Osteocyte (in vitro differentiated cells): ENCODE measurements around the gene TUT1. TPM values are rescaled to one million over a fixed set of nuclear protein-coding genes. Genes with fewer than 3 reads are reported as not detected.

ENCODE experiments used
- DNase-seq: peaks from one replicate; pipeline ENCODE4 v3.0.0; 2021; ENCODE audit warnings: mixed read lengths; ENCODE audit not compliant: unreplicated experiment; ENCODE audit errors: extremely low spot score
- H3K27ac Mint-ChIP-seq: one replicate; pipeline ENCODE4 v1.8.0; 2021; ENCODE audit warnings: mild to moderate bottlenecking, mixed read lengths; ENCODE audit not compliant: unreplicated experiment
- H3K27me3 Mint-ChIP-seq: one replicate; pipeline ENCODE4 v1.8.0; 2021; ENCODE audit warnings: mixed read lengths; ENCODE audit not compliant: unreplicated experiment
- H3K36me3 Mint-ChIP-seq: one replicate; pipeline ENCODE4 v1.8.0; 2021; ENCODE audit warnings: mixed read lengths; ENCODE audit not compliant: unreplicated experiment
- H3K4me1 Mint-ChIP-seq: one replicate; pipeline ENCODE4 v1.8.0; 2021; ENCODE audit warnings: mixed read lengths; ENCODE audit not compliant: unreplicated experiment
- H3K4me3 Mint-ChIP-seq: one replicate; pipeline ENCODE4 v1.8.0; 2021; ENCODE audit warnings: mild to moderate bottlenecking, moderate library complexity, mixed read lengths; ENCODE audit not compliant: unreplicated experiment
- H3K9me3 Mint-ChIP-seq: one replicate; pipeline ENCODE4 v1.8.0; 2021; ENCODE audit warnings: mixed read lengths; ENCODE audit not compliant: unreplicated experiment
- total RNA-seq: library from RNA; stranded (reverse); gene quantifications from 2 replicates; pipeline ENCODE4 v1.2.1, GENCODE V29; 2021
- TF ChIP-seq, protein P1 (sequence below): fragments of 200-600 bp; sonication (generic); IDR thresholded peaks from 2 replicates; pipeline ENCODE4 v1.5.0; 2021; ENCODE audit warnings: antibody characterized with exemption, mild to moderate bottlenecking, moderate library complexity

Gene TUT1
- total RNA-seq, 1 donor from 2014 or later, result 12.7 TPM

DNA sequence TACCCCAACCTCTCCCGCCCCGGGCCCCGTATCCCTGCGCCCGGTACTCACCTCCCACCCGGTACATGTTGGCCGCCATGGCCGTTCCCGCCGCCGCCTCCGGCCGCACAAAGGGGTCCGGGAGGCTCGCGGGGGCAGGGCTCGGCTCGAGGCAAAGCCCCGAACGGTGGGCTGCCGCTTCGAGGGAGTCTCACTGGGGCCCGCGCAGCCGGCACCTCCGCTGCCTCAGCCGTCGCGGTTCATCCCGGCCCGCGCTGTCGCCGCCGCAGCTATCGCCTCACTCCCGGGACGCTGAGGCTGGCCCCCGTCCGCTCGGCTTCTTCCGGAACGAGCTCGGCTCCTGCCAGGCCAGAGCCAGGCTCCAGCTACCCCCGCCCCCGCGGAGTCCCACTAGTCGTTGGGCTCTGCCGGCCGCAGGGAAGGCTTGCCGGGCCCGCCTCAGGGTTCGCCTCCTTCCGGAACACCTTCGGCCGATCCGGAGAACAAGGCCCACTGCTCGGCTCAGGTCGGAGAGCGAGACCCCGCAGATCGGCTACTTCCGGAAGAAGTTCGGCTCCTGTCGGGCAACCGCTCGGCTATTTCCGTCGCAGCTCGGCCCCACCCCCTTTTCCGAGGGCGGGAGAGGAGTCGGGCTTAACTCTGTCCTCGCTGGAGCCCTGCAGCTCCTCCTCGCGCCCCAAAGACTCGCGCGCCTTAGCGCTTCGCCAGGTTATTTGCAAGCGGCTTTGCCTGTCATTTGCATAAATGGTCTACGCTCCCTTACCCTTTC lies 10.2 kb upstream of the TUT1 start, which contains the start of gene MTA2:
MTA2 (minus strand) TSS at position 494 of the 769 bp plus-strand sequence; CDS start at position 79, 415 bp downstream.
- Mint-ChIP-seq H3K4me3 (peak within 1 kb of the TSS; percentile 84), H3K27ac (peak within 1 kb of the TSS; percentile 96), H3K4me1 (peaks cover 32% of the 10 kb centered on the region), H3K9me3 (no peaks in the 10 kb centered on the region), H3K27me3 (no peaks in the 10 kb centered on the region), H3K36me3 (peaks cover 34% of the 10 kb centered on the region)
- TF ChIP-seq, protein P1, sequence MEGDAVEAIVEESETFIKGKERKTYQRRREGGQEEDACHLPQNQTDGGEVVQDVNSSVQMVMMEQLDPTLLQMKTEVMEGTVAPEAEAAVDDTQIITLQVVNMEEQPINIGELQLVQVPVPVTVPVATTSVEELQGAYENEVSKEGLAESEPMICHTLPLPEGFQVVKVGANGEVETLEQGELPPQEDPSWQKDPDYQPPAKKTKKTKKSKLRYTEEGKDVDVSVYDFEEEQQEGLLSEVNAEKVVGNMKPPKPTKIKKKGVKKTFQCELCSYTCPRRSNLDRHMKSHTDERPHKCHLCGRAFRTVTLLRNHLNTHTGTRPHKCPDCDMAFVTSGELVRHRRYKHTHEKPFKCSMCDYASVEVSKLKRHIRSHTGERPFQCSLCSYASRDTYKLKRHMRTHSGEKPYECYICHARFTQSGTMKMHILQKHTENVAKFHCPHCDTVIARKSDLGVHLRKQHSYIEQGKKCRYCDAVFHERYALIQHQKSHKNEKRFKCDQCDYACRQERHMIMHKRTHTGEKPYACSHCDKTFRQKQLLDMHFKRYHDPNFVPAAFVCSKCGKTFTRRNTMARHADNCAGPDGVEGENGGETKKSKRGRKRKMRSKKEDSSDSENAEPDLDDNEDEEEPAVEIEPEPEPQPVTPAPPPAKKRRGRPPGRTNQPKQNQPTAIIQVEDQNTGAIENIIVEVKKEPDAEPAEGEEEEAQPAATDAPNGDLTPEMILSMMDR, result no peak
- peak; percentile 100 for DNase-seq

- no peaks in the 10 kb centered on the region for H3K9me3 Mint-ChIP-seq
- peaks cover 36% of the 10 kb centered on the region for H3K36me3 Mint-ChIP-seq
- TF ChIP-seq, protein P1, result no peak
- H3K4me3 Mint-ChIP-seq, result peak overlapping the region; percentile 84
- peaks cover 32% of the 10 kb centered on the region for H3K4me1 Mint-ChIP-seq
- H3K27me3 Mint-ChIP-seq, result no peaks in the 10 kb centered on the region
- H3K27ac Mint-ChIP-seq, result peak overlapping the region; percentile 96
- DNase-seq, result no peak
These were observed 9.7 kb upstream of the TUT1 start for GRCh38 chr11:62601122-62601371.

- Mint-ChIP-seq H3K36me3 (peaks cover 38% of the 10 kb centered on the region), H3K27ac (peak overlapping the region; percentile 96), H3K4me3 (peak overlapping the region; percentile 84), H3K27me3 (no peaks in the 10 kb centered on the region), H3K9me3 (no peaks in the 10 kb centered on the region), H3K4me1 (peaks cover 32% of the 10 kb centered on the region)
- TF ChIP-seq, protein P1, result no peak
- no peak for DNase-seq
These were observed 9.2 kb upstream of the TUT1 start for GRCh38 chr11:62600367-62601121.

GRCh38 chr11:62599901-62600300 lies 8.6 kb upstream of the TUT1 start:
- H3K9me3 Mint-ChIP-seq, result no peaks in the 10 kb centered on the region
- H3K36me3 Mint-ChIP-seq, result peaks cover 40% of the 10 kb centered on the region
- H3K27me3 Mint-ChIP-seq, result no peaks in the 10 kb centered on the region
- peaks cover 32% of the 10 kb centered on the region for H3K4me1 Mint-ChIP-seq
- H3K27ac Mint-ChIP-seq, result peak overlapping the region; percentile 96
- no peak for DNase-seq
- TF ChIP-seq, protein P1, result no peak
- peak overlapping the region; percentile 84 for H3K4me3 Mint-ChIP-seq

DNA sequence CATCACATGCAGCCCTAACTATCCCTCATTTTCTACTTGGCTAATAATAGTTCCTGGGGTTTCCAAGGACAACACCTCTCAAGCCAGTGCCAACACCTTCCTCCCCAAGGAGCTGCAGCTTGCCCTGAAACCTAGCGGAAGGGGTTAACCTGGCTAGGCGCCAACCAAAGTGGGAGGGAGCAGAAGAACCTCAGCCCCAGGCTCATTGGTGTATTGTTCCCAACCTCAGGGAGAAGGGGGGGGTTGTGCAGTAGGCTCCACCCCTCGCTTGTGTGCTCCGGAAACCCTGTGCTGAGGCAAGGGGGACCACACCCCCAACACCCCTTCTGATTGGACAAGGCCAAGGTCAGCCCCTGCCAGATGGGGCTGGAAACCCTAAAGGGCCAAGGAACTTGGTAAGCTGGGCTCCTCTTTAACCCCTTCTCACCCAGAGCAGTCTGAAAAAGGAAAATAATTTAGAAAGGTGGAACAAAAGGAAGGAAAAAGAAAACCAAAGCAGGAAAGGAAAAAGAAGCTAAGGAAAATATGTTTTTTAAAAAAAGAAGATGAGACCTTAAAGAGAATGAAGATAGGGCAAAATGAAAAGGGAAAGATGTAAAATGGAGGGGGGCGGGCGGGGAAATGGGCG lies 7.9 kb upstream of the TUT1 start:
- H3K4me1 Mint-ChIP-seq, result peaks cover 32% of the 10 kb centered on the region
- H3K27me3 Mint-ChIP-seq, result no peaks in the 10 kb centered on the region
- no peaks in the 10 kb centered on the region for H3K9me3 Mint-ChIP-seq
- peak overlapping the region; percentile 84 for H3K4me3 Mint-ChIP-seq
- H3K27ac Mint-ChIP-seq, result peak overlapping the region; percentile 96
- peaks cover 45% of the 10 kb centered on the region for H3K36me3 Mint-ChIP-seq
- TF ChIP-seq, protein P1, result no peak
- peak; percentile 93 for DNase-seq
